DND-41 (cell line): ENCODE measurements around the gene TBX20.
"Not testable (repeated sequence)": the region's sequence is repeated elsewhere in the genome, so short reads cannot be mapped to it uniquely, and the experiment has no call there.

ENCODE experiments used
- ATAC-seq: fragments of 200-7000 bp; cut with Tn5 transposase; 3 replicates; pipeline ENCODE4 v1.9.1; 2021; ENCODE audit warnings: low read depth; ENCODE audit not compliant: insufficient read depth
- DNase-seq: peaks from one replicate; pipeline ENCODE4 v3.0.0-alpha.2; 2020
- H2AFZ ChIP-seq: 2 replicates; pipeline ENCODE4 v1.6.0; 2012; ENCODE audit warnings: low read depth, low read length
- H3K27ac ChIP-seq: 2 replicates; pipeline ENCODE4 v1.5.1; 2012; ENCODE audit warnings: low read length, inconsistent platforms
- H3K27me3 ChIP-seq: fragments of 200-600 bp; sonication (generic); 2 replicates; pipeline ENCODE4 v1.6.0; 2012; ENCODE audit warnings: low read length, mild to moderate bottlenecking, inconsistent platforms; ENCODE audit not compliant: insufficient read depth, poor library complexity
- H3K36me3 ChIP-seq: 2 replicates; pipeline ENCODE4 v1.5.1; 2012; ENCODE audit warnings: low read length, inconsistent platforms; ENCODE audit not compliant: insufficient read depth
- H3K4me1 ChIP-seq: 2 replicates; pipeline ENCODE4 v1.5.1; 2012; ENCODE audit warnings: mild to moderate bottlenecking, low read length; ENCODE audit not compliant: insufficient read depth
- H3K4me2 ChIP-seq: 2 replicates; pipeline ENCODE4 v1.6.0; 2012; ENCODE audit warnings: mild to moderate bottlenecking, moderate library complexity, low read length, inconsistent platforms; ENCODE audit not compliant: insufficient read depth
- H3K4me3 ChIP-seq, 2 experiments: fragments of 200-600 bp in 1 of 2; shearing (Covaris generic) in 1 of 2; 2 replicates each; pipeline ENCODE4 v1.5.1; 2012 to 2016; ENCODE audit warnings: inconsistent platforms in 2 of 2, low read length in 2 of 2, mild to moderate bottlenecking in 2 of 2, low read depth in 1 of 2, moderate library complexity in 1 of 2
- H3K79me2 ChIP-seq: 2 replicates; pipeline ENCODE4 v1.6.0; 2012; ENCODE audit warnings: low read length, inconsistent platforms; ENCODE audit not compliant: insufficient read depth
- H3K9ac ChIP-seq: 2 replicates; pipeline ENCODE4 v1.6.0; 2012; ENCODE audit warnings: low read depth, mild to moderate bottlenecking, inconsistent platforms, low read length, moderate library complexity
- H3K9me3 ChIP-seq: 2 replicates; pipeline ENCODE4 v1.5.1; 2012; ENCODE audit warnings: low read length, moderate library complexity, mild to moderate bottlenecking, inconsistent platforms; ENCODE audit not compliant: insufficient read depth, severe bottlenecking
- H4K20me1 ChIP-seq: 2 replicates; pipeline ENCODE4 v1.6.0; 2012; ENCODE audit warnings: low read length; ENCODE audit not compliant: insufficient read depth

Gene TBX20

GRCh38 chr7:35167658-35168057, 86.2 kb downstream of the TBX20 start:
- ATAC-seq, H2AFZ ChIP-seq, H3K27ac ChIP-seq, H3K4me1 ChIP-seq, H3K9me3 ChIP-seq, H3K27me3 ChIP-seq, H4K20me1 ChIP-seq, H3K4me3 ChIP-seq, H3K4me2 ChIP-seq, H3K9ac ChIP-seq, H3K36me3 ChIP-seq, H3K79me2 ChIP-seq, DNase-seq: not testable (repeated sequence)

DNA sequence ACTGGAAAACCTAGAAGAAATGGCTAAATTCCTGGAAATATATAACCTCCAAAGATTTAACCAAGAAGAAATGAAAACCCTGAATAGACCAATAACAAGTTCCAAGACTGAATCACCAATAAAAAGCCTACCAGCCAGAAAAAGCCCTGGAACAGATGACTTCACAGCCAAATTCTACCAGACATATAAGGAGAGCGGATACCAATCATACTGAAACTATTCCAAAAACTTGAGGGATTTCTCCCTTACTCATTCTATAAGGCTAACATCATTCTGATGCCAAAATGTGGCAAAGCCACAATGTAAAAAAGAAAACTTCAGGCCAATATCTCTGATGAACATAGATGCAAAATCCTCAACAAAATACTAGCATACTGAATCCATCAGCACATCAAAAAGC, 86.7 kb downstream of the TBX20 start:
- not testable (repeated sequence) for H2AFZ ChIP-seq, H3K4me3 ChIP-seq, H3K79me2 ChIP-seq, H3K4me1 ChIP-seq, H3K4me2 ChIP-seq, H3K27me3 ChIP-seq, H3K9me3 ChIP-seq, H3K27ac ChIP-seq, H3K9ac ChIP-seq, H4K20me1 ChIP-seq, DNase-seq, H3K36me3 ChIP-seq, ATAC-seq

DNA sequence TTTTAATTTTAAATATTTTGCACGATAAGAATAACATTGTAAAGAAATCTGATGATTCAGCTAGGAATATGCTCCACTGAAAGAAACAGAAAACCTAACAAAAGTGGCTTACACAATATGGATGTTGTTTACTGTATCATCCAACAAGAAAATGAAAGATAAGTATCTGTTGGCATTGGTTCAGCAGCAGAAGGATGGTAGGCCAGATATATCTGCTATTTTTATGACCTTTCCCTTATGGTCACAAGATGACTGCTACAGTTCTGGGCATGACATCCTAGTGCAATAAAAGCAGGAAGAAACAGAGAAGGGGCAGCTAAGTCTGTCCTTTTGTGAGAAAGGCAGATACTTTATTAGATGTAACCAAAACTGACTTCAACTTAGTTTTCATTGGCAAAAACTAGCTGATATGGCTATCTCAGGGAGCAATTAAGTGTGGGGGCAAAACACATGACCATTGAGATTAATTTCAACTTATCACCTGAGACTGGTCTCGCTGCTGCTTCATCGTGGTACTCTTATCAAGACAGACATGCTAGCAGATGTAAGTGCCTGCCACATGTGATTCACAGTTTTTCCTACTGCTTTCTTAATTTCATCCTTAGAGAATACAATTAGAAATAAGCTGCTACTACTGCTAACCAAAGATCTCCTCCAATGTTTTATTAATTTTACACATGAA, 92.7 kb downstream of the TBX20 start:
- H3K4me2 ChIP-seq, H3K36me3 ChIP-seq, H3K9me3 ChIP-seq, H2AFZ ChIP-seq, ATAC-seq, H3K27ac ChIP-seq, H3K27me3 ChIP-seq, DNase-seq, H3K4me3 ChIP-seq, H4K20me1 ChIP-seq, H3K9ac ChIP-seq, H3K4me1 ChIP-seq, H3K79me2 ChIP-seq: not testable (repeated sequence)
